ENCODE data around the gene UPF2.
A peak's percentile ranks its signal among the peaks of the same experiment; 100 is the strongest.
"Not testable (repeated sequence)": the region's sequence is repeated elsewhere in the genome, so short reads cannot be mapped to it uniquely, and the experiment has no call there.

UPF2 gene, protein sequence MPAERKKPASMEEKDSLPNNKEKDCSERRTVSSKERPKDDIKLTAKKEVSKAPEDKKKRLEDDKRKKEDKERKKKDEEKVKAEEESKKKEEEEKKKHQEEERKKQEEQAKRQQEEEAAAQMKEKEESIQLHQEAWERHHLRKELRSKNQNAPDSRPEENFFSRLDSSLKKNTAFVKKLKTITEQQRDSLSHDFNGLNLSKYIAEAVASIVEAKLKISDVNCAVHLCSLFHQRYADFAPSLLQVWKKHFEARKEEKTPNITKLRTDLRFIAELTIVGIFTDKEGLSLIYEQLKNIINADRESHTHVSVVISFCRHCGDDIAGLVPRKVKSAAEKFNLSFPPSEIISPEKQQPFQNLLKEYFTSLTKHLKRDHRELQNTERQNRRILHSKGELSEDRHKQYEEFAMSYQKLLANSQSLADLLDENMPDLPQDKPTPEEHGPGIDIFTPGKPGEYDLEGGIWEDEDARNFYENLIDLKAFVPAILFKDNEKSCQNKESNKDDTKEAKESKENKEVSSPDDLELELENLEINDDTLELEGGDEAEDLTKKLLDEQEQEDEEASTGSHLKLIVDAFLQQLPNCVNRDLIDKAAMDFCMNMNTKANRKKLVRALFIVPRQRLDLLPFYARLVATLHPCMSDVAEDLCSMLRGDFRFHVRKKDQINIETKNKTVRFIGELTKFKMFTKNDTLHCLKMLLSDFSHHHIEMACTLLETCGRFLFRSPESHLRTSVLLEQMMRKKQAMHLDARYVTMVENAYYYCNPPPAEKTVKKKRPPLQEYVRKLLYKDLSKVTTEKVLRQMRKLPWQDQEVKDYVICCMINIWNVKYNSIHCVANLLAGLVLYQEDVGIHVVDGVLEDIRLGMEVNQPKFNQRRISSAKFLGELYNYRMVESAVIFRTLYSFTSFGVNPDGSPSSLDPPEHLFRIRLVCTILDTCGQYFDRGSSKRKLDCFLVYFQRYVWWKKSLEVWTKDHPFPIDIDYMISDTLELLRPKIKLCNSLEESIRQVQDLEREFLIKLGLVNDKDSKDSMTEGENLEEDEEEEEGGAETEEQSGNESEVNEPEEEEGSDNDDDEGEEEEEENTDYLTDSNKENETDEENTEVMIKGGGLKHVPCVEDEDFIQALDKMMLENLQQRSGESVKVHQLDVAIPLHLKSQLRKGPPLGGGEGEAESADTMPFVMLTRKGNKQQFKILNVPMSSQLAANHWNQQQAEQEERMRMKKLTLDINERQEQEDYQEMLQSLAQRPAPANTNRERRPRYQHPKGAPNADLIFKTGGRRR

DNA sequence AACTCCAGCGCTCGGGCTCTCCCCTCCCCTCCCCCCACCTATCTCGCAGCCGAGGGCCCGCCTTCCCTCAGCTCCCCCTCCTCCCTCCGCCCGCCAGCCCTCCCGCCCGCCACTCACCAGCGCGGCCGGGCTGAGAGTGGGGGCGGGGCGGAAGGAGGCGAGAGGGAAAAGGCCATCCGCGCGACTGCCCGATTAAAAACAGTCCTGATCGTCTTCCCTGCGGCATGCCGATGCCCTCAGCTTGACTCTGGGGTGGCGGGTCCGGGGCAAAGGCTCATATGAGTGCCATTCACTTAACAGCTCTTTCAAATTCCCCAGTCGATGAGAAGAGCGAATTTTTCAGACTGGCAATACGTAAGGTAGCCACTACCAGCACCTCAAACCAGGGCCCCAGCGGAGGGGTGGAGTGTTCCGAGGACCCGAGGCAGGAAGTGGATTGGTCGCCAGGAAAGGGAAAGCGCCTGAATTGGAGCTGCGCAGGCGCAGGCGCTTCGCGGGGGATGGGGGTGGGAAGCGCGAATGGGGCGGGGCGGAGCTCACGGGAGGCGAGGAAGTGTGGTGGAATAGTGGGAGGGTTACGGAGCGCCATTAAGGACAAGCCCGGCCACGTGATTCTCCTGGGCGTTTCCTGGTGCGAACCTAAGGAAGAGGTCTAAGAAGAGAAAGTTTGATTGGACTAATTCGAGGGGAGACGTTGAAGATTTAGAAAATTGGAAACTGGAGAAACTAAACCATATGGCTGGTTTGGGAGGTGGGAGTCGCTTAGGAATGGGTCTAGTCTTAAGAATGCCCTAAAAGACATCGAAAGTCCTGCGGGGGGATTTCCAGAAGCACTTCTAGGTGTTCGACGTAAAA, at the start of gene UPF2:
Gene UPF2, minus strand, starts transcription at position 13 of the 855 bp plus-strand sequence. CDS start 7,386 bp downstream, outside the sequence.
- DNase-seq (ENCODE audit: extremely low read depth in 1 of 2, low read depth in 1 of 2), result peak; percentile 97

DNA sequence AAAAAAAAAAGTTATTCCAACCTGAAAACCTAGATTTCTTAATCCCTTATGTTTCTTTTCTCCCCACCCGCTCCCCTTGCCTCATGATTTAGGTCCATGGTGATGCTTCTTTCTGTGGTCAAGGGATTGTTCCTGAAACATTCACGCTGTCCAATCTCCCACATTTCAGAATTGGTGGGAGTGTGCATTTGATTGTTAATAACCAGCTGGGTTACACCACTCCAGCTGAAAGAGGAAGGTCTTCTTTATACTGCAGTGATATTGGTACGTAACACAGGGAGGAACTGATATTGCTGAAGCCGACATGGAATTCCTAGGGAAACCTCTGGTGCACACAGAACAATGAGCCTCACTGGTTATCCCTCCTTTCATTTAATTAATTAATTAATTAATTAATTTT, 48.8 kb upstream of the UPF2 start:
- DNase-seq (ENCODE audit: extremely low read depth in 1 of 2, low read depth in 1 of 2), result no peak

GRCh38 chr10:12088919-12089318, 46.3 kb upstream of the UPF2 start:
- no peak for DNase-seq (ENCODE audit: extremely low read depth in 1 of 2, low read depth in 1 of 2)

GRCh38 chr10:12081879-12082557, 39.4 kb upstream of the UPF2 start:
- DNase-seq (ENCODE audit: extremely low read depth in 1 of 2, low read depth in 1 of 2), result no peak

DNA sequence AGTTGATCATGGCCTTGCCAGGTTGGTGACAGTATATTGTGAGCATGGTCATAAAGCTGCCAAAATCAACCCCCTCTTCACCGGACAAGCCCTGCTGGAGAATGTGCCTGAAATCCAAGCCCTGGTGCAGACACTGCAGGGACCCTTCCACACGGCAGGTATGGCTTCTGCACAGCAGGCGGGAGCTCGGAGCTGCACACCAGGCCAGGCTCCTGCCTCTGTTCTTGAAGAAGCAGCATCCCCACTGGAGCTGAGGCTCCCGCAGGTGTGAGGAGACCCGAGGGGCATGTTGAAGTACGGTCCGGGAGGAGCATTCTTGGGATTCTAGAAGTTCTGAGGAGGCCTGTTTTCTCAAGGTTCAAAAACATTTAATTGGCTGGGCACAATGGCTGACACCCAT, 38.9 kb upstream of the UPF2 start:
- DNase-seq (ENCODE audit: extremely low read depth in 1 of 2, low read depth in 1 of 2), result no peak

- no peak for DNase-seq (ENCODE audit: extremely low read depth in 1 of 2, low read depth in 1 of 2)
Measured at GRCh38 chr10:12077580-12078180, 35.1 kb upstream of the UPF2 start.

DNA sequence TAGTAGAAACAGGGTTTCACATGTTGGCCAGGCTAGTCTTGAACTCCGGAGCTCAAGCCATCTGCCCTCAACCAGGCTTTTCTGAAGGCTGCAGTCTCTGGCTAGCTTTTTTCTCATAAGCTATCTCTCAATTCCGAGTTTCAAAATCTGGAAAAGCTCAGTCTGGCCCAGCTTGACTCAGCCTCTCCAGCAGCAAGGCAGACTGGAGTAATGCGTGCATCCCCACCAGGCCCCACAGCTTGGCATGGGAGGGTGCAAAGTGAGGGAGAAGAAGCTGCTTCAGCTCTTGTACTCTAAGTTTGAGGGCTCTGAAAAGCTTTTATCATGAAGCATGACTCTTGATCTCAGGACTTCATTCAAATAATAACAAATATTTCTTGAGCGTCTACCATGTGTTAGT, 30.9 kb upstream of the UPF2 start:
- no peak for DNase-seq (ENCODE audit: extremely low read depth in 1 of 2, low read depth in 1 of 2)

- not testable (repeated sequence) for DNase-seq (ENCODE audit: extremely low read depth in 1 of 2, low read depth in 1 of 2)
Measured at GRCh38 chr10:12071441-12071840, 28.8 kb upstream of the UPF2 start.

DNA sequence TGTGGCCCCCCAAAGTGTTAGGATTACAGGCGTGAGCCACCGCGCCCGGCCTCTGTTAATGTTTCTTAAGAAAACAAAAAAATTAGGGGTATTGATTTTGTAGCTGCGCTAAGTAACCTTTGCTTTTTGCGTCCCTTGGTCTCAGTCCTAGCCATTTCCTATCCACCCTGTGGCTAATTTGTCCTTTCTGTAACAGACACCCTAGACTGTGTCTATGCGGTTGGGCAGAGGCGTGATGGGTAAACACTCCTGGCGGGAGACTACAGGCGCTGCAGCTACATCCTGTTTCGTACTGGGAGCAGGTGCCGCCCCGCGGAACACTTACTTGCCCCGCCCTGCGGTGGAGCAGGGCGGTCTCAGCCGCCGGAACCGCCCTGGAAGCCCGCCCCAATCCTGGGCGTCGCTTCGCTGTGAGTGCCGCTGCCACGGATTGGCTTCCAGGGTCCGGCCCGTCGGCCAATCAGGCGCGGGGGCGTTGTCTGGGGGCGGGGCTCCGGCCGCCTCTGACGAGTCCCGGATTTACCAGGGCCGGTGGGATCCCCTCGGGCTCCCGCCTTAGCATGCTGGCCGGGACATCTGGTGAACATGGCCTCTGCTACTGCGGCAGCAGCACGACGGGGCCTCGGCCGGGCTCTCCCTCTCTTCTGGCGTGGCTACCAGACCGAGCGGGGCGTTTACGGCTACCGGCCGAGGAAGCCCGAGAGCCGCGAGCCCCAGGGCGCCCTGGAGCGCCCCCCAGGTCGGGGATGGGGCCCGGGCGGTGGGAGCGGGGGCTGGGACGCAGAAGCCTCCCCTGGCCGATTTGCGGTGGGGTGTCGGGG, 26.1 kb upstream of the UPF2 start, which contains the start of gene DHTKD1:
Gene DHTKD1, plus strand, starts transcription at position 506 of the 821 bp plus-strand sequence. Its CDS starts 80 bp downstream, at position 586.
- DNase-seq (ENCODE audit: extremely low read depth in 1 of 2, low read depth in 1 of 2), result peak; percentile 99 to 100

GRCh38 chr10:12067336-12067735, 24.7 kb upstream of the UPF2 start:
- no peak for DNase-seq (ENCODE audit: extremely low read depth in 1 of 2, low read depth in 1 of 2)

- DNase-seq (ENCODE audit: extremely low read depth in 1 of 2, low read depth in 1 of 2), result no peak
Measured at GRCh38 chr10:12063483-12063818, 20.8 kb upstream of the UPF2 start.

- DNase-seq (ENCODE audit: extremely low read depth in 1 of 2, low read depth in 1 of 2), result no peak
Measured at GRCh38 chr10:12062754-12063482, 20.3 kb upstream of the UPF2 start.

DNA sequence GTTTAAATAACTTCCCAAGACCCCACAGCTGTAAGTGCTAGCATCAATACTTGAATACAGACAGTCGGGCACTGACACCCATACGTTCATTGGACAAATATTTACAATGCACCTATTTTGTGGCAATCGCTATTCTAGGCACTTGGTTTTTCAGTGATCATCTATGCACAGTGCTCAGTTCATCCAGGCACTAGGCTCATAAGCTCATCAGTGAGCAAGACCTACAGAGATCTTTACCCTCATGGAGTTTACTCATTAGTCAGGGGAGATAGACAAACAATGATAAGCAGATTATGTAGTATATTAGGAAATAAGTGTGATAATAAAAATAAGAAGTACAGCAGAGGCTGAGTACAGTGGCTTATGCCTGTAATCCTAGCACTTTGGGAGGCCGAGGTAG, 18.5 kb upstream of the UPF2 start:
- DNase-seq (ENCODE audit: extremely low read depth in 1 of 2, low read depth in 1 of 2), result no peak

- no peak for DNase-seq (ENCODE audit: extremely low read depth in 1 of 2, low read depth in 1 of 2)
Measured at GRCh38 chr10:12056748-12057147, 14.1 kb upstream of the UPF2 start.

DNA sequence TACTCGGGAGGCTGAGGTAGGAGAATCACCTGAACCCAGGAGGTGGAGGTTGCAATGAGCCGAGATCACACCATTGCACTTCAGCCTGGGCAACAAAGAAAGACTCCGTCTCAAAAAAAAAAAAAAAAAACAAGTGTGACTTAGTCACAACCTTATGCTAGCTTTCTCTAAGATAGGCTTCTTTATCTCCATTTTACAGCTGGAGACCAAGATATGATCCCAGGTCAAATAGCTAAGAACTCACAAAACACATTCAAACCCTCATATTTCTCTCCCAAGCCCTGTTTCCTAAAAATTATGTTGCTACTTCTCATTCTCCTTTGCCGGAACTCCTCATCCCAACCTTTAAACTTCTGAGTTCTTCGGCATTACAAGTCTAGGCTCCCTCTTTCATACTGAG, 13.1 kb upstream of the UPF2 start:
- no peak for DNase-seq (ENCODE audit: extremely low read depth in 1 of 2, low read depth in 1 of 2)

DNA sequence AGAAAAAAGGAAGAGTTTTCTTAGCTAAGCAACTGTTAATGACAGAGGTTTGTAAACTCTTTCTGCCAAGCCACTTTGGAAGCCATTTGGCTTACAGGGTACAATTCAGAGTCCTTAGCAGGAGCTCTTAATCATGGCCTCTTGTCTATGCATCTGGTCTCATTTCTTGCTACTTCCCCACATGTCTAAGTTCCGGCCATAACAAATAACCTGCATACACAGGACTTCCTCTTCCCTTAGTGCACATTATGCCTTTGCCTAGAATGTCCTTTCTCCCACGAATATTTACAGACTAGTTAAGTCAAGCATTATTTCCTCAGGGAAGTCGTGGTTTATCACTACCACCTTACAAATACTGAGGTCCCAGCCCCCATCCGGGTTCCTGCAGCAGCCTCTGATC, 8.6 kb upstream of the UPF2 start:
- no peak for DNase-seq (ENCODE audit: extremely low read depth in 1 of 2, low read depth in 1 of 2)

- no peak for DNase-seq (ENCODE audit: extremely low read depth in 1 of 2, low read depth in 1 of 2)
Measured at GRCh38 chr10:12050528-12050927, 7.9 kb upstream of the UPF2 start.

GRCh38 chr10:12048547-12048946, 5.9 kb upstream of the UPF2 start:
- no peak for DNase-seq (ENCODE audit: extremely low read depth in 1 of 2, low read depth in 1 of 2)
